OCI-LY1 (cell line): ENCODE data around the gene BRD2.

ENCODE experiments used
- H2AFZ ChIP-seq: fragments of 200-600 bp; sonication (generic), shearing (Covaris generic); 2 replicates; pipeline ENCODE4 v1.6.0; 2014; ENCODE audit warnings: antibody characterized with exemption, mild to moderate bottlenecking, low read length
- H3F3A ChIP-seq: fragments of 200-600 bp; sonication (generic), shearing (Covaris generic); 2 replicates; pipeline ENCODE4 v1.6.0; 2014; ENCODE audit warnings: mild to moderate bottlenecking, antibody characterized with exemption, low read length, moderate library complexity; ENCODE audit not compliant: insufficient read depth
- H3K27ac ChIP-seq: fragments of 200-600 bp; sonication (generic); 2 replicates; pipeline ENCODE4 v1.5.1; 2014; ENCODE audit warnings: low read length, mixed run types, mild to moderate bottlenecking, low read depth; ENCODE audit not compliant: poor library complexity, severe bottlenecking
- H3K27me3 ChIP-seq: fragments of 200-600 bp; sonication (generic); 2 replicates; pipeline ENCODE4 v1.6.0; 2014; ENCODE audit warnings: antibody characterized with exemption, mild to moderate bottlenecking, low read length, moderate library complexity; ENCODE audit not compliant: insufficient read depth
- H3K36me3 ChIP-seq: fragments of 200-600 bp; sonication (generic); 2 replicates; pipeline ENCODE4 v1.6.1; 2014; ENCODE audit warnings: mild to moderate bottlenecking, antibody characterized with exemption, low read length, moderate library complexity, mixed read lengths; ENCODE audit not compliant: insufficient read depth
- H3K4me1 ChIP-seq: fragments of 200-600 bp; sonication (generic); 2 replicates; pipeline ENCODE4 v1.5.1; 2014; ENCODE audit warnings: mild to moderate bottlenecking, low read length, moderate library complexity; ENCODE audit not compliant: insufficient read depth, severe bottlenecking
- H3K4me2 ChIP-seq: fragments of 200-600 bp; sonication (generic), shearing (Covaris generic); 2 replicates; pipeline ENCODE4 v1.6.1; 2014; ENCODE audit warnings: low read length
- H3K4me3 ChIP-seq: fragments of 200-600 bp; sonication (generic); 2 replicates; pipeline ENCODE4 v1.5.1; 2014; ENCODE audit warnings: low read length, low read depth, mild to moderate bottlenecking, mixed read lengths; ENCODE audit not compliant: poor library complexity, severe bottlenecking
- H3K79me2 ChIP-seq: fragments of 200-600 bp; shearing (Covaris generic); 2 replicates; pipeline ENCODE4 v1.6.1; 2016; ENCODE audit warnings: mixed run types, low read length, mixed read lengths; ENCODE audit not compliant: insufficient read depth
- H3K9ac ChIP-seq: fragments of 200-600 bp; sonication (generic), shearing (Covaris generic); 2 replicates; pipeline ENCODE4 v1.6.1; 2014; ENCODE audit warnings: mild to moderate bottlenecking, low read length, mixed read lengths
- H3K9me2 ChIP-seq: fragments of 200-600 bp; sonication (generic), shearing (Covaris generic); 2 replicates; pipeline ENCODE4 v1.6.1; 2014; ENCODE audit warnings: low read depth, mild to moderate bottlenecking, low read length, mixed read lengths
- H3K9me3 ChIP-seq: fragments of 200-600 bp; shearing (Covaris generic); 2 replicates; pipeline ENCODE4 v1.6.1; 2014; ENCODE audit warnings: low read length, mixed read lengths
- H4K20me1 ChIP-seq: fragments of 200-600 bp; sonication (generic), shearing (Covaris generic); 2 replicates; pipeline ENCODE4 v1.6.0; 2016; ENCODE audit warnings: mild to moderate bottlenecking, low read length; ENCODE audit not compliant: insufficient read depth
- CTCF ChIP-seq: fragments of 200-600 bp; sonication (generic), shearing (Covaris generic); IDR thresholded peaks from 2 replicates; pipeline ENCODE4 v1.5.1; 2017; ENCODE audit warnings: mild to moderate bottlenecking, antibody characterized with exemption, low read length, moderate library complexity, mixed read lengths
- EZH2 ChIP-seq: fragments of 200-600 bp; sonication (generic), shearing (Covaris generic); IDR thresholded peaks from 2 replicates; pipeline ENCODE4 v1.8.0; 2017; ENCODE audit warnings: borderline replicate concordance, mixed run types, mild to moderate bottlenecking, antibody characterized with exemption, low read length, moderate library complexity, mixed read lengths

The BRD2 gene

GRCh38 chr6:33007831-33008400 is 39.5 kb downstream of the BRD2 start:
- Histone ChIP-seq H3K27ac (no peak overlapping the region), H3K36me3 (no peaks in the 10 kb centered on the region), H3K9ac (no peak overlapping the region), H3K4me3 (no peak overlapping the region), H3K4me1 (no peaks in the 10 kb centered on the region), H3K79me2 (no peaks in the 10 kb centered on the region), H4K20me1 (no peaks in the 10 kb centered on the region), H2AFZ (no peak overlapping the region), H3K27me3 (no peaks in the 10 kb centered on the region), H3K4me2 (no peak overlapping the region), H3K9me3 (no peaks in the 10 kb centered on the region), H3F3A (no peaks in the 10 kb centered on the region), H3K9me2 (no peaks in the 10 kb centered on the region)
- TF ChIP-seq CTCF, result no peak
- no peak for TF ChIP-seq EZH2

- Histone ChIP-seq H3K36me3 (no peaks in the 10 kb centered on the region), H3K4me3 (peak within 1 kb of the TSS; percentile 3), H3K27ac (no peak within 1 kb of the TSS), H3K9ac (no peak within 1 kb of the TSS), H4K20me1 (no peaks in the 10 kb centered on the region), H3K9me3 (no peaks in the 10 kb centered on the region), H2AFZ (no peak within 1 kb of the TSS), H3K4me2 (peak within 1 kb of the TSS; percentile 20; the same call in 1 of the 2 replicates), H3K9me2 (no peaks in the 10 kb centered on the region), H3K27me3 (no peaks in the 10 kb centered on the region), H3K4me1 (no peaks in the 10 kb centered on the region), H3K79me2 (no peaks in the 10 kb centered on the region), H3F3A (no peaks in the 10 kb centered on the region)
- no peak for TF ChIP-seq EZH2
- TF ChIP-seq CTCF, result peak; percentile 46; the same call in 1 of the 2 replicates
Measured at GRCh38 chr6:33008944-33009861, 40.8 kb downstream of the BRD2 start, which contains the start of gene HLA-DOA. Gene HLA-DOA (minus strand): TSS chr6:33009591.

- Histone ChIP-seq H3K9me2 (no peaks in the 10 kb centered on the region), H3K79me2 (no peaks in the 10 kb centered on the region), H3K4me2 (no peak overlapping the region), H3K9ac (no peak overlapping the region), H3K27me3 (no peaks in the 10 kb centered on the region), H3K4me1 (no peaks in the 10 kb centered on the region), H3F3A (no peaks in the 10 kb centered on the region), H3K4me3 (no peak overlapping the region), H2AFZ (no peak overlapping the region), H4K20me1 (no peaks in the 10 kb centered on the region), H3K27ac (no peak overlapping the region), H3K9me3 (no peaks in the 10 kb centered on the region), H3K36me3 (no peaks in the 10 kb centered on the region)
- TF ChIP-seq CTCF (no peak), EZH2 (no peak)
Measured at GRCh38 chr6:33010356-33010755, 42.0 kb downstream of the BRD2 start.
